Adipocyte (in vitro differentiated cells): ENCODE results near the gene RASGEF1C.

Source experiments
- DNase-seq: peaks from one replicate; pipeline ENCODE4 v3.0.0-alpha.2; 2015; ENCODE audit warnings: low read depth
- H3K27me3 ChIP-seq: replicated peaks from 2 replicates; pipeline ENCODE4 v1.7.0; 2013; ENCODE audit warnings: mild to moderate bottlenecking, low read length, moderate library complexity; ENCODE audit not compliant: control insufficient read depth, insufficient read depth
- H3K36me3 ChIP-seq: 2 replicates; pipeline ENCODE4 v1.7.0; 2013; ENCODE audit warnings: low read length, mild to moderate bottlenecking, moderate library complexity; ENCODE audit not compliant: control insufficient read depth, insufficient read depth, severe bottlenecking
- H3K4me1 ChIP-seq: 2 replicates; pipeline ENCODE4 v1.7.0; 2013; ENCODE audit warnings: mild to moderate bottlenecking, low read length, moderate library complexity; ENCODE audit not compliant: control insufficient read depth, insufficient read depth
- H3K4me3 ChIP-seq: 2 replicates; pipeline ENCODE4 v1.7.0; 2013; ENCODE audit warnings: mild to moderate bottlenecking, low read length, moderate library complexity
- H3K9ac ChIP-seq: 2 replicates; pipeline ENCODE4 v1.7.0; 2013; ENCODE audit warnings: mild to moderate bottlenecking, low read length, moderate library complexity
- H3K9me3 ChIP-seq: 2 replicates; pipeline ENCODE4 v1.7.0; 2013; ENCODE audit warnings: mild to moderate bottlenecking, low read length, moderate library complexity; ENCODE audit not compliant: control insufficient read depth

RASGEF1C gene

DNA sequence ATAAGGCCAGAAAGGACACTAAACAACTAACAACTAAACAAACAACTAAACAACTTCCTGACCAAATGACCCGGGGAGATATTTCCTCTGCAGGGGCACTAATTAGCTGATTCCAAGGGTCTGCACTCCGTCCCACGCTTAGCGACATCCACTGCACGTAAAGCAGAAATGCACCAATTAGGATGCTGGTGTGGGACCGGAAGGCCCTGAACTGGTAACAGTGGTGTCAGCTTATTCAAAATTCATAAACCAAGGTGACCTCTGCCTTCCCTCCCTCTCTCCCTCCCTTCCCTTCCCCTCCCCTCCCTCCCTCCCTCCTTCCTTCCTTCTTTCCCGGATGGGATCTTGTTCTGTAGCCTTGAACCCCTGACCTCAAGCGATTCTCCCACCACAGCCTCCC is 9.6 kb downstream of the RASGEF1C start:
- H3K27me3 ChIP-seq, result peaks cover 22% of the 10 kb centered on the region
- H3K9me3 ChIP-seq, result no peaks in the 10 kb centered on the region
- no peak overlapping the region for H3K4me3 ChIP-seq
- H3K9ac ChIP-seq, result no peak overlapping the region
- DNase-seq, result no peak
- no peaks in the 10 kb centered on the region for H3K36me3 ChIP-seq
- H3K4me1 ChIP-seq, result no peaks in the 10 kb centered on the region

DNA sequence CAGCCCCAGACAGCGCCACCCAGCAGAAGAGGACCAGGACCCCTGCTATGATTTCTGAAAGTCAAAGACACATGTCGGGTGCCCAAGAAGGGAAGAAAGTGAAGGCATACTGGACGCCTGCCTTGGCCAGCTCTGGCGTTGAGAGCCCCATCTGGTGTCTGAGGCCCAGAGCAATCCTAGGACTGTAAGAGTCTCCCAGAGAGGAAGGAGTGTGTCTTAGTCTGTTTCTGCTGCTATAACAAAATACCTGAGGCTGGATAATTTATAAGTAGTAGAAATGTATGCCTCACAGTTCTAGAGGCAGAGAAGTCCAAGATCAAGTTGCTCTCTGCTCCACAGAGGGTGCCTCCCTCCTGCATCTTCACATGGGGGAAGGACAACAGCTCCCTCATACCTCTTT is 10.8 kb downstream of the RASGEF1C start:
- Histone ChIP-seq H3K4me3 (no peak overlapping the region), H3K4me1 (no peaks in the 10 kb centered on the region), H3K9me3 (no peaks in the 10 kb centered on the region), H3K36me3 (no peaks in the 10 kb centered on the region), H3K27me3 (peaks cover 22% of the 10 kb centered on the region), H3K9ac (no peak overlapping the region)
- no peak for DNase-seq

DNA sequence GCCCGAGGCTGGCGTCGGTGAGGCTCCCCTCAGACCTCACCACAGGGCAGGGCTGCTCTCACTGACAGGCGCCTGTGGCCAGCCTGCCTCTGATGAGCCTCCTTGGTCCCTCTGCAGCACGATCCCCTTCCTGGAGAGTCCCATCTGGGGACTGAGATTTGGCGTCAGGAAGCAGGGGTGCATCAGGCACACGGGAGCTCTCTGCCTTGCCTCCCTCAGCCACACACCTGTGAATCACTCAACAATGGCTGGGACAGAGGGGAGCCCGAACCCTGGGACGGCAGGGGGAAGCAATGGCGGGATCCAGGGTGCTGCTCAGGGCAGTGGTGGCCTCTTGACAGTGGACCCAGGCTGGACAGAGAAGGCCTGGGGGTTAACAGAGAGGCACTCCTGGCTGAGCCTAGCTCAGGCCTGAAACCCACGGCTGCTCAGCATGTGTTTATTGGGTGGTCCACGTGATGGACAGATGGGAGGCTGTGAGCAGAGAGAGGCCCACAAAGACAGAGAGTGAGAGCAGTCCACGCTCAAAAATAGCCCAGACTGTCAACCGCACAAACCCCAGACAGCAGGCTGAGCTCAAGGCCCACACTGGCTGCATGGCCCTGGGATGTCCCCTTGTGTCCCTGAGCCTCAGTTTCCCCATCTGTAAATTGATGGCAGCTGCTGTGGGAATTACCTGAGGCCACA is 11.9 kb downstream of the RASGEF1C start:
- H3K9me3 ChIP-seq, result no peaks in the 10 kb centered on the region
- H3K36me3 ChIP-seq, result no peaks in the 10 kb centered on the region
- no peaks in the 10 kb centered on the region for H3K4me1 ChIP-seq
- no peak for DNase-seq
- H3K9ac ChIP-seq, result no peak overlapping the region
- H3K27me3 ChIP-seq, result peaks cover 22% of the 10 kb centered on the region
- no peak overlapping the region for H3K4me3 ChIP-seq

DNA sequence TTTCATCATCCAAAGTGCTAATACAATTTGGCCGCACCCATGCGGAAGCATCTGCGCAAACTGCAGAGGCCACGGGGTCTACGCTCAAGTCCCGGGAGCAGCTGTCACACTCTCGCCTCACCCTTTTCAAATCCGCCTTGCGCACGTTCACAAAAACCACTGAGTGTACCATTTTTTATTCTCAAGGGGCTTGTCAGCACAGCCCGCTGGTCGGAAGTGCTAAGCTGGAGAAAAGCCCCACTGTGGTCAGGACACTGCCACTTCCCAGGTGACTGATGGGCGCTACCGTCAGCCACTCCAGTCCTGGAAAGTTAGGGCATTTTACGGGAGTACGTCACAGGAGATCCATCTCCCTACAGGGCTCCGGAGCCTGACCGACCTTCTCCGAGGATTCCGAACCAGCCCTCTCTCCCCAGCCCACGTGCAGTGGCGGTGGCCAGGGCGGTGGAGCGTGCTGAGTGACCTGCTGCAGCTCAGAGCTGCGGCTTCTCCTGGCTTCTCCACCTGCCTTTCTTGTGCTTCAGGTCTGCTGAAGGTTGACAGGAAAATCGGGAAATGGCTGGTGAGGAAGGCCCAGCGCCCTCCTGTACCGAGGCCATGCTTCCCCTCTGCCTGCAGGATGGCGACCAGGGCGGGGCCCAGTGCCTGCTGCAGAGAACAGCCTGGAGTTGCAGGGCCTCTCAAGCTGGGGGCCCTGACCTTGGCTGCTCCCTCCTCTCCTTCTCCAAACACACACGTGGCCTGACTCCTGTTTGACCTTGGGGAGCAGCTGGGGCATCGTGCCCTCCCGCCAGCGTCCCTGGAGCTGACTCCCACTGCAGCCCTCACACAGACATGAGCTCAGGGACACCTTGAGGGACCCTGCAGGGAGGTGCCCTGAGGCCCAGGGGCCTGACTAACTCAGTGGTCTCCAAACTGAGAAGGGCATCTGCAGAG is 14.3 kb downstream of the RASGEF1C start:
- H3K4me1 ChIP-seq, result no peaks in the 10 kb centered on the region
- no peak for DNase-seq
- no peaks in the 10 kb centered on the region for H3K36me3 ChIP-seq
- H3K27me3 ChIP-seq, result peaks cover 22% of the 10 kb centered on the region
- H3K4me3 ChIP-seq, result no peak overlapping the region
- no peak overlapping the region for H3K9ac ChIP-seq
- H3K9me3 ChIP-seq, result no peaks in the 10 kb centered on the region

- Histone ChIP-seq H3K36me3 (no peaks in the 10 kb centered on the region), H3K4me1 (no peaks in the 10 kb centered on the region), H3K9me3 (peaks cover under 1% of the 10 kb centered on the region), H3K4me3 (no peak overlapping the region), H3K9ac (no peak overlapping the region), H3K27me3 (peaks cover 18% of the 10 kb centered on the region)
- DNase-seq, result no peak
Observed at GRCh38 chr5:180193749-180194375, 15.1 kb downstream of the RASGEF1C start.

DNA sequence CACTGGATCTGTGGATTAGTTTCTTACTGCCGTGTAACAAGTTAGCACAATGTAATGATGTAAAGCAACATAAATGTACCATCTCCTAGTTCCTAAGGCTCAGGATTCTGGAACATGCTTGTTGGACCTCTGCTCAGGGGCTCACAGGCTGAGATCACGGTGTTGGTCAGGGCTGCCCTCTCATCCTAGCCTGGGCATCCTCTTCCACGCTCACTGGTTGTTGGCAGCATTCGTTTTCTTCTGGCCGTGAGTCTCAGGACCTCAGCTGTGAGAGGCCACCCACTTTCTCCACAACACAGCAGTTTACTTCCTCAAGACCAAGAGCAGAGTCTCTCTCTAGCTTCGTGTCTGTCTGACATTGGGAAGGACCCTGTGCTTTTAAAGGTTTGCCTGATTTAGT is 17.3 kb downstream of the RASGEF1C start:
- Histone ChIP-seq H3K4me1 (no peaks in the 10 kb centered on the region), H3K27me3 (peaks cover 1% of the 10 kb centered on the region), H3K36me3 (no peaks in the 10 kb centered on the region), H3K4me3 (no peak overlapping the region), H3K9ac (no peak overlapping the region), H3K9me3 (peaks cover 21% of the 10 kb centered on the region)
- no peak for DNase-seq

- no peaks in the 10 kb centered on the region for H3K36me3 ChIP-seq
- DNase-seq, result no peak
- H3K27me3 ChIP-seq, result no peaks in the 10 kb centered on the region
- no peak overlapping the region for H3K9ac ChIP-seq
- no peak overlapping the region for H3K4me3 ChIP-seq
- no peaks in the 10 kb centered on the region for H3K4me1 ChIP-seq
- peaks cover 24% of the 10 kb centered on the region for H3K9me3 ChIP-seq
Observed at GRCh38 chr5:180187767-180188166, 21.2 kb downstream of the RASGEF1C start.

DNA sequence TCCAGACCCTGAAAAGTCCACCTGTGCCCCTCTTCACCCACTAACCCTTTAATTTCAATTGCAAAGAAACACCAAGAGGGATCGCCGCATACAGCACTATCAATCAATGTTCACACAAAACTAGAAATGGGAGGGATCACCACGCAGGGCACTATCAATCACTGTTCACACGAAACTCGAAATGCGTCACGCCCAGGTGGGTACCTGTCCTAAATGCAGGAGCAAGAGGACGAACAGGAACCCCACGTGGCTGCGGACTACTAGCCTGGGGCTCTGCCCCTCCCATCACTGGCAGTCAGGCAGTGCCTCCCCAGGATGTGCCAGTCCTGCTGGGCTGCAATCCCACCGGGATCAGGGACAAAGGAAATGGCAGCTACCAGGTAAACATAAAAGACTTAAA is 28.2 kb downstream of the RASGEF1C start:
- Histone ChIP-seq H3K4me1 (peaks cover 4% of the 10 kb centered on the region), H3K9ac (no peak overlapping the region), H3K4me3 (no peak overlapping the region), H3K9me3 (peaks cover 8% of the 10 kb centered on the region), H3K27me3 (peaks cover 19% of the 10 kb centered on the region), H3K36me3 (no peaks in the 10 kb centered on the region)
- DNase-seq, result no peak

- H3K27me3 ChIP-seq, result peaks cover 19% of the 10 kb centered on the region
- no peak overlapping the region for H3K9ac ChIP-seq
- H3K4me3 ChIP-seq, result no peak overlapping the region
- no peaks in the 10 kb centered on the region for H3K36me3 ChIP-seq
- H3K4me1 ChIP-seq, result peaks cover 4% of the 10 kb centered on the region
- DNase-seq, result no peak
- H3K9me3 ChIP-seq, result peaks cover 8% of the 10 kb centered on the region
Observed at GRCh38 chr5:180180421-180180820, 28.6 kb downstream of the RASGEF1C start.

- no peak overlapping the region for H3K9ac ChIP-seq
- H3K27me3 ChIP-seq, result peaks cover 19% of the 10 kb centered on the region
- no peak for DNase-seq
- H3K4me3 ChIP-seq, result no peak overlapping the region
- peaks cover 4% of the 10 kb centered on the region for H3K4me1 ChIP-seq
- H3K36me3 ChIP-seq, result no peaks in the 10 kb centered on the region
- peaks cover 8% of the 10 kb centered on the region for H3K9me3 ChIP-seq
Observed at GRCh38 chr5:180179442-180180420, 29.3 kb downstream of the RASGEF1C start.
